Measurements from ENCODE around the gene ADSS2. TPM values are rescaled to one million over a fixed set of nuclear protein-coding genes. Genes with fewer than 3 reads are reported as not detected.

ADSS2 gene
- total RNA-seq, 2 donors from 2014 or later: 9.9 to 23.1 TPM

DNA sequence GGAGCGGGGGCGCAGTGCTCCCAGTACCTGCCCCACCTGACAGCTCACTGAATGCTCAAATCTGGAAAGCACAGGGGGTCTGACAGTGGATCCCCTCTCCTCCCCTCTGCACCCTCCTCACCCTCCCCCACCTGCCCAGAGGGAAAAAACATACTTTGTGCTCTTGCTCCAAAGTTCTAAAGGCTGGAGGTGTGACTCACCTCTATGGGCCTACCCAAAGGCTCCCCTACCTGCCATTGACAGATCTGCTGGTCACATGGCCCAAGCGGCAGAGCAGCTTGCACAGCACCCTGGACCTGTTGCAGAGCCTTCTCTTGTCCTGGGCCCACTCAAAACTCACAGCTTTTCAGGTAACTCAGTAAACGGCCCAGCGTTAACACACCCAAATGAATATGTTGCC, 55.7 kb downstream of the ADSS2 start:
- no peak overlapping the region for H3K27ac ChIP-seq

DNA sequence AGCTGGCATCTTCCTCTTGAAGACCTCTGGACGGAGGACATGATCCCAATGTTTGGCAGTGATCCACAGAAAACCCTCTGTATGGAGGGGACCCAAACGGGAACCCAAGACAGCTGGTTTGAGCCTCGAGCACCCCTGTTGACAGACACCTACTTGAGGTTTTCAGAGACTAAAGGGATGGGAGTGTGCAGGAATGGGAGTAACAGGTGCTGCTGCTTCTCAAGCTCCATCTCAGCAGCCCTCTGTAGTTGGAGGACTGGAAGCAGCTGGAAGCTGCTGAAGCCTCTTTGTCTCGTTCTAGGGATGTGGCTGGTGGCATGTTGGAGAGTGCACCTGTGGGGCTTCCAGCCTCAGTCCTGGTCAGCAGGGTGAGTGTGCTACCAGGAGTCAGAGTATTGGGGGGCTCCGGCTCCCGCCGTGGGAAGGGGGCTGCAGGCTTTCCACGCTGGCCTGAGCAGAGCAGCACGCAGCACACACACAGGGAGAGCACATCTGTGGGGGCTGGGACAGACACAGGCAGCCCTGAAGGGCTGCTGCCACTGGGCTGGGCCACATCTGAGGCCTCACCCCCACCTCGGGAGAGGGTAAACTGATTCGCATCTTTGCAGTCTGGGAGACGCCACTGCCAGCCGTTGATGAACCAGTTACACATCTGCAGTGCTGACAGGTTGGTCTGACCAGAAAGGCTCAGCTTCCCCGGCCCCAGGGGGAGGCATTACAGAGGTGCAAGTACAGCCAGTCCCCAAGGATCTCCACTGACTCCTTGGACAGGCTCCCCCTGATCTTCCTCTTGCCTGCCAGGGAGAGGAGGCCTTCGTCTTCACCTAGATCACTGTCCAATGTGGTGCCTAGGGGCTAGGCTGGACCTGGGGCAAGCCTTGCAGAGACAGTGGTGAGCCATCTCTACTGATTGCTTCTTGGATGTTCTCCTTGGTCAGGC, 56.6 kb downstream of the ADSS2 start:
- no peak overlapping the region for H3K4me3 ChIP-seq
- H3K9me3 ChIP-seq: no peaks in the 10 kb centered on the region
- DNase-seq (no peak), ATAC-seq (no peak)
- H3K36me3 ChIP-seq (replicated peaks in 1 of 2; ENCODE audit: insufficient read depth in 1 of 2, low read depth in 2 of 2): no peaks in the 10 kb centered on the region
- H3K27me3 ChIP-seq: no peaks in the 10 kb centered on the region
- intact Hi-C loops (cut with DNase I): no loop called here
- 86 to 95% methylated on average over 11 to 15 of the region's 15 CpGs for WGBS, 2 donors
- no peak overlapping the region for H3K27ac ChIP-seq
- TF ChIP-seq POLR2A (IDR thresholded peaks at IDR 0.05): no peak
- TF ChIP-seq, protein P1, sequence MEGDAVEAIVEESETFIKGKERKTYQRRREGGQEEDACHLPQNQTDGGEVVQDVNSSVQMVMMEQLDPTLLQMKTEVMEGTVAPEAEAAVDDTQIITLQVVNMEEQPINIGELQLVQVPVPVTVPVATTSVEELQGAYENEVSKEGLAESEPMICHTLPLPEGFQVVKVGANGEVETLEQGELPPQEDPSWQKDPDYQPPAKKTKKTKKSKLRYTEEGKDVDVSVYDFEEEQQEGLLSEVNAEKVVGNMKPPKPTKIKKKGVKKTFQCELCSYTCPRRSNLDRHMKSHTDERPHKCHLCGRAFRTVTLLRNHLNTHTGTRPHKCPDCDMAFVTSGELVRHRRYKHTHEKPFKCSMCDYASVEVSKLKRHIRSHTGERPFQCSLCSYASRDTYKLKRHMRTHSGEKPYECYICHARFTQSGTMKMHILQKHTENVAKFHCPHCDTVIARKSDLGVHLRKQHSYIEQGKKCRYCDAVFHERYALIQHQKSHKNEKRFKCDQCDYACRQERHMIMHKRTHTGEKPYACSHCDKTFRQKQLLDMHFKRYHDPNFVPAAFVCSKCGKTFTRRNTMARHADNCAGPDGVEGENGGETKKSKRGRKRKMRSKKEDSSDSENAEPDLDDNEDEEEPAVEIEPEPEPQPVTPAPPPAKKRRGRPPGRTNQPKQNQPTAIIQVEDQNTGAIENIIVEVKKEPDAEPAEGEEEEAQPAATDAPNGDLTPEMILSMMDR (IDR thresholded peaks at IDR 0.05): no peak
- H3K4me1 ChIP-seq: no peaks in the 10 kb centered on the region

More for the DNA sequence above, 55.7 kb downstream of the ADSS2 start:
- WGBS, 2 donors: 79 to 89% methylated on average over 4 to 5 of the region's 5 CpGs
- peaks cover 0 to 3% (median 0%) of the 10 kb centered on the region in 3 donors for H3K9me3 ChIP-seq
- TF ChIP-seq POLR2A (IDR thresholded peaks at IDR 0.05): no peak
- TF ChIP-seq, protein P1 (IDR thresholded peaks at IDR 0.05): no peak
- H3K27me3 ChIP-seq: no peaks in the 10 kb centered on the region
- intact Hi-C loops (cut with DNase I): no loop called here
- no peaks in the 10 kb centered on the region for H3K36me3 ChIP-seq (replicated peaks in 1 of 2; ENCODE audit: insufficient read depth in 1 of 2, low read depth in 2 of 2)
- no peak for ATAC-seq
- H3K4me1 ChIP-seq: no peaks in the 10 kb centered on the region
- no peak for DNase-seq
- H3K4me3 ChIP-seq: no peak overlapping the region

GRCh38 chr1:244394346-244394745, 57.4 kb downstream of the ADSS2 start:
- Histone ChIP-seq H3K4me3 (no peak overlapping the region), H3K27ac (no peak overlapping the region), H3K36me3 (replicated peaks in 1 of 2; ENCODE audit: insufficient read depth in 1 of 2, low read depth in 2 of 2) (no peaks in the 10 kb centered on the region), H3K27me3 (no peaks in the 10 kb centered on the region), H3K4me1 (no peaks in the 10 kb centered on the region), H3K9me3 (no peaks in the 10 kb centered on the region)
- WGBS, 2 donors: 72 to 88% methylated on average over 3 to 4 of the region's 4 CpGs
- intact Hi-C loops (cut with DNase I): no loop called here
- DNase-seq (no peak), ATAC-seq (no peak)
- TF ChIP-seq, protein P1 (IDR thresholded peaks at IDR 0.05): no peak
- no peak for TF ChIP-seq POLR2A (IDR thresholded peaks at IDR 0.05)

- intact Hi-C loops (cut with DNase I): no loop called here
- 96% methylated on average over 15 of the region's 15 CpGs for WGBS, 2 donors
- ATAC-seq (no peak), DNase-seq (no peak)
- H3K36me3 ChIP-seq (replicated peaks in 1 of 2; ENCODE audit: insufficient read depth in 1 of 2, low read depth in 2 of 2): no peaks in the 10 kb centered on the region
- no peak overlapping the region for H3K27ac ChIP-seq
- H3K4me1 ChIP-seq: no peaks in the 10 kb centered on the region
- no peaks in the 10 kb centered on the region for H3K27me3 ChIP-seq
- no peak for TF ChIP-seq POLR2A (IDR thresholded peaks at IDR 0.05)
- TF ChIP-seq, protein P1 (IDR thresholded peaks at IDR 0.05): no peak
- no peaks in the 10 kb centered on the region for H3K9me3 ChIP-seq
- H3K4me3 ChIP-seq: no peak overlapping the region
Measured at GRCh38 chr1:244393604-244394176, 58.0 kb downstream of the ADSS2 start.

Measured in body of pancreas (tissue), 4 donors.